ENCODE measurements around the gene LYPD5. TPM values are rescaled to one million over a fixed set of nuclear protein-coding genes. Genes with fewer than 3 reads are reported as not detected.

LYPD5 gene
- total and polyA plus RNA-seq, 2 experiments from 2014 or later = 0.32 to 1.1 TPM

- H3K36me3 ChIP-seq (ENCODE audit: low read depth) = no peaks in the 10 kb centered on the region
- no peak overlapping the region for H3K4me3 ChIP-seq
- H3F3A ChIP-seq (ENCODE audit: insufficient read depth) = no peaks in the 10 kb centered on the region
- H3K9ac ChIP-seq = no peak overlapping the region
- DNase-seq = no peak
- no peaks in the 10 kb centered on the region for H4K20me1 ChIP-seq (ENCODE audit: insufficient read depth)
- 73% methylated on average over 5 of the region's 5 CpGs for WGBS, 2 experiments (ENCODE audit: low coverage in 1 of 2, low lambda C conversion rate in 2 of 2, missing lambda C conversion rate in 2 of 2)
- H3K27ac ChIP-seq = no peak overlapping the region
- no peak overlapping the region for H2AFZ ChIP-seq
- H3K79me2 ChIP-seq (ENCODE audit: insufficient read depth) = no peaks in the 10 kb centered on the region
- H3K27me3 ChIP-seq (replicated peaks; ENCODE audit: insufficient read depth) = no peaks in the 10 kb centered on the region
- H3K9me3 ChIP-seq (ENCODE audit: low read depth) = no peaks in the 10 kb centered on the region
- no peaks in the 10 kb centered on the region for H3K4me1 ChIP-seq (ENCODE audit: insufficient read depth)
- no peaks in the 10 kb centered on the region for H3K9me2 ChIP-seq (ENCODE audit: insufficient read depth)
- no peak overlapping the region for H3K4me2 ChIP-seq (ENCODE audit: unreplicated experiment)
- TF ChIP-seq EZH2 (IDR thresholded peaks at IDR 0.05; ENCODE audit: insufficient read depth, poor library complexity, severe bottlenecking) (no peak), EZH2phosphoT487 (IDR thresholded peaks at IDR 0.05; ENCODE audit: insufficient read depth, low read depth) (no peak)
- in situ Hi-C loops (cut with MboI) = no loop called here
These were observed 12.6 kb upstream of the LYPD5 start for GRCh38 chr19:43814663-43815352.

GRCh38 chr19:43812688-43813087 lies 10.4 kb upstream of the LYPD5 start:
- H3K4me3 ChIP-seq = no peak overlapping the region
- H3K4me2 ChIP-seq (ENCODE audit: unreplicated experiment) = no peak overlapping the region
- H3K9me2 ChIP-seq (ENCODE audit: insufficient read depth) = no peaks in the 10 kb centered on the region
- no peaks in the 10 kb centered on the region for H3K27me3 ChIP-seq (replicated peaks; ENCODE audit: insufficient read depth)
- in situ Hi-C loops (cut with MboI) = no loop called here
- no peaks in the 10 kb centered on the region for H3K4me1 ChIP-seq (ENCODE audit: insufficient read depth)
- DNase-seq = no peak
- H3K79me2 ChIP-seq (ENCODE audit: insufficient read depth) = no peaks in the 10 kb centered on the region
- 51 to 57% methylated on average over 6 of the region's 6 CpGs for WGBS, 2 experiments (ENCODE audit: low coverage in 1 of 2, low lambda C conversion rate in 2 of 2, missing lambda C conversion rate in 2 of 2)
- TF ChIP-seq EZH2phosphoT487 (IDR thresholded peaks at IDR 0.05; ENCODE audit: insufficient read depth, low read depth) (no peak), EZH2 (IDR thresholded peaks at IDR 0.05; ENCODE audit: insufficient read depth, poor library complexity, severe bottlenecking) (no peak)
- no peaks in the 10 kb centered on the region for H3F3A ChIP-seq (ENCODE audit: insufficient read depth)
- H2AFZ ChIP-seq = no peak overlapping the region
- H3K36me3 ChIP-seq (ENCODE audit: low read depth) = no peaks in the 10 kb centered on the region
- no peak overlapping the region for H3K9ac ChIP-seq
- no peaks in the 10 kb centered on the region for H3K9me3 ChIP-seq (ENCODE audit: low read depth)
- H4K20me1 ChIP-seq (ENCODE audit: insufficient read depth) = no peaks in the 10 kb centered on the region
- H3K27ac ChIP-seq = no peak overlapping the region

- H3K27ac ChIP-seq = no peak overlapping the region
- TF ChIP-seq EZH2phosphoT487 (IDR thresholded peaks at IDR 0.05; ENCODE audit: insufficient read depth, low read depth) = no peak
- no peak for TF ChIP-seq EZH2 (IDR thresholded peaks at IDR 0.05; ENCODE audit: insufficient read depth, poor library complexity, severe bottlenecking)
- in situ Hi-C loops (cut with MboI) = no loop called here
These were observed 10.0 kb upstream of the LYPD5 start for GRCh38 chr19:43812259-43812658.

GRCh38 chr19:43811837-43812236 lies 9.6 kb upstream of the LYPD5 start:
- DNase-seq = no peak
- Histone ChIP-seq H3K9me2 (ENCODE audit: insufficient read depth) (no peaks in the 10 kb centered on the region), H3K79me2 (ENCODE audit: insufficient read depth) (no peaks in the 10 kb centered on the region), H3K4me3 (no peak overlapping the region), H2AFZ (no peak overlapping the region), H4K20me1 (ENCODE audit: insufficient read depth) (no peaks in the 10 kb centered on the region), H3K4me2 (ENCODE audit: unreplicated experiment) (no peak overlapping the region), H3K4me1 (ENCODE audit: insufficient read depth) (no peaks in the 10 kb centered on the region), H3K36me3 (ENCODE audit: low read depth) (no peaks in the 10 kb centered on the region), H3K27ac (no peak overlapping the region), H3F3A (ENCODE audit: insufficient read depth) (no peaks in the 10 kb centered on the region), H3K9me3 (ENCODE audit: low read depth) (no peaks in the 10 kb centered on the region), H3K9ac (no peak overlapping the region), H3K27me3 (replicated peaks; ENCODE audit: insufficient read depth) (no peaks in the 10 kb centered on the region)
- TF ChIP-seq EZH2phosphoT487 (IDR thresholded peaks at IDR 0.05; ENCODE audit: insufficient read depth, low read depth) (no peak), EZH2 (IDR thresholded peaks at IDR 0.05; ENCODE audit: insufficient read depth, poor library complexity, severe bottlenecking) (no peak)
- in situ Hi-C loops (cut with MboI) = no loop called here
- 0% methylated on average over 1 of the region's 1 CpG for WGBS, 2 experiments (ENCODE audit: low coverage in 1 of 2, low lambda C conversion rate in 2 of 2, missing lambda C conversion rate in 2 of 2)

More at GRCh38 chr19:43812259-43812658, 10.0 kb upstream of the LYPD5 start:
- Histone ChIP-seq H3K27me3 (replicated peaks; ENCODE audit: insufficient read depth) (no peaks in the 10 kb centered on the region), H3K9me3 (ENCODE audit: low read depth) (no peaks in the 10 kb centered on the region), H3K9me2 (ENCODE audit: insufficient read depth) (no peaks in the 10 kb centered on the region), H3K4me2 (ENCODE audit: unreplicated experiment) (no peak overlapping the region), H3K9ac (no peak overlapping the region), H2AFZ (no peak overlapping the region), H3K4me3 (no peak overlapping the region), H3F3A (ENCODE audit: insufficient read depth) (no peaks in the 10 kb centered on the region), H3K4me1 (ENCODE audit: insufficient read depth) (no peaks in the 10 kb centered on the region), H3K36me3 (ENCODE audit: low read depth) (no peaks in the 10 kb centered on the region), H4K20me1 (ENCODE audit: insufficient read depth) (no peaks in the 10 kb centered on the region), H3K79me2 (ENCODE audit: insufficient read depth) (no peaks in the 10 kb centered on the region)
- no peak for DNase-seq
- 73 to 80% methylated on average over 1 of the region's 1 CpG for WGBS, 2 experiments (ENCODE audit: low coverage in 1 of 2, low lambda C conversion rate in 2 of 2, missing lambda C conversion rate in 2 of 2)

Data from GM23248 (cell line).